Adrenal gland (tissue), 12 donors: ENCODE data around the gene ASB13. TPM values are rescaled to one million over a fixed set of nuclear protein-coding genes. Genes with fewer than 3 reads are reported as not detected.
A peak's percentile ranks its signal among the peaks of the same experiment; 100 is the strongest.

Experiments
- DNase-seq, 7 donors: peaks; one replicate each; pipeline ENCODE4 v3.0.0-alpha.2; 2019 to 2020
- H3K27ac ChIP-seq, 5 donors: fragments of 200-600 bp; sonication (generic) in 4 of 5; 1 replicate in 3 of 5; 2 replicates in 2 of 5; pipeline versions ENCODE4 v1.5.1 to v1.8.0; 2016 to 2020; ENCODE audit warnings: mild to moderate bottlenecking in 1 of 5
- H3K27me3 ChIP-seq: fragments of 200-600 bp; 2 replicates; pipeline ENCODE4 v1.8.0; 2021
- H3K36me3 ChIP-seq, 2 donors: fragments of 200-600 bp; replicated peaks in 1 of 2; 1 replicate in 1 of 2; 2 replicates in 1 of 2; pipeline versions ENCODE4 v1.5.1 to v1.8.0; 2018 to 2022
- H3K4me1 ChIP-seq, 2 donors: fragments of 200-600 bp; replicated peaks in 1 of 2; 1 replicate in 1 of 2; 2 replicates in 1 of 2; pipeline versions ENCODE4 v1.5.1 to v1.8.0; 2018 to 2021
- H3K4me3 ChIP-seq, 4 donors: fragments of 200-600 bp; sonication (generic) in 3 of 4; one replicate each; pipeline ENCODE4 v1.5.1; 2016 to 2018
- H3K9me3 ChIP-seq, 3 donors: fragments of 200-600 bp; sonication (generic) in 1 of 3; replicated peaks in 1 of 3; 1 replicate in 2 of 3; 2 replicates in 1 of 3; pipeline versions ENCODE4 v1.5.1 to v1.8.0; 2016 to 2021
- CTCF ChIP-seq, 6 experiments: fragments of 450-650 bp in 4 of 6; fragments of 200-600 bp in 2 of 6; sonication (generic) in 1 of 6; IDR thresholded peaks; 1 replicate in 5 of 6; 2 replicates in 1 of 6; pipeline versions ENCODE4 v1.5.1 to v1.8.0; 2016 to 2021; ENCODE audit warnings: antibody characterized with exemption in 6 of 6, mild to moderate bottlenecking in 2 of 6, moderate library complexity in 1 of 6
- POLR2A ChIP-seq, 2 donors: fragments of 450-650 bp; IDR thresholded peaks; one replicate each; pipeline ENCODE4 v1.6.1; 2017; ENCODE audit warnings: antibody characterized with exemption in 2 of 2, mild to moderate bottlenecking in 2 of 2, moderate library complexity in 1 of 2
- WGBS, 4 donors: extraction: QIAGEN DNeasy Blood & Tissue Kit in 2 of 4; methylation state at CpG; one replicate each; pipeline versions ENCODE4 v1.1.5 to v1.1.7; 2013 to 2017; 5-methylcytosine and 5-hydroxymethylcytosine counted together
- intact Hi-C, 2 donors: fragments of 100-400 bp; cut with DNase I; formaldehyde crosslinking; loops; one replicate each; pipeline versions ENCODE4 v1.14.1 to v1.15.0; 2022 to 2023
- polyA plus RNA-seq, 3 donors: library from polyadenylated mRNA; stranded (reverse); fragments of 200-250 nt in 2 of 3; fragments of 350-450 nt in 1 of 3; fragmentation: Illumina TruSeq in 1 of 3; extraction: RNeasy Lipid Tissue Mini Kit (QIAGEN cat#74804) in 1 of 3; gene quantifications; one replicate each; pipeline ENCODE4 v1.2.3, GENCODE V29; 2013 to 2014
- total RNA-seq, 9 donors: library from RNA; depleted of rRNA in 4 of 9; stranded (reverse); fragments of >200 nt in 4 of 9; fragments of 120-200 nt in 1 of 9; fragmentation: NEBNext Ultra II Directional in 1 of 9; extraction: Animal tissue kit (Norgen Biotek cat#: 25700) in 1 of 9; gene quantifications; one replicate each; pipeline versions ENCODE4 v1.1.0 to v1.2.4, GENCODE V29; 2013 to 2023
- donor health status: healthy with polysubstance abuse.
- donor health status: Bipolar disorder and iron deficiency.
- donor health status: DM: yes; HTN: yes; CAD: no.
- donor health status: DM: no; HTN: no; CAD: no.
- donor health status: DM: no; HTN: no; CAD: no.
- donor health status: DM: yes; HTN: yes; CAD: no.

ASB13 gene
- total and polyA plus RNA-seq, 12 donors: 24.4 to 65.9 (median 45.9) TPM

GRCh38 chr10:5666841-5667630 lies 641 bp upstream of the ASB13 start:
- intact Hi-C loops: no loop called here
- Histone ChIP-seq H3K4me1 (peaks cover 0 to 40% of the 10 kb centered on the region in 2 donors), H3K36me3 (no peaks in the 10 kb centered on the region), H3K27ac (peak overlapping the region in 1 of 5 donors; percentile 94), H3K4me3 (peak overlapping the region in 2 of 4 donors; percentile 75 to 89), H3K9me3 (no peaks in the 10 kb centered on the region), H3K27me3 (no peaks in the 10 kb centered on the region)
- WGBS, 4 donors: 31 to 35% (median 33%) methylated on average over 15 of the region's 15 CpGs
- TF ChIP-seq CTCF (IDR thresholded peaks at IDR 0.05) (no peak), POLR2A (IDR thresholded peaks at IDR 0.05) (no peak)
- DNase-seq: no peak

- H3K27ac ChIP-seq: peak overlapping the region in 4 of 5 donors; percentile 77 to 94 (median 88)
- no peak for DNase-seq
- intact Hi-C loops: no loop called here
- H3K9me3 ChIP-seq: no peaks in the 10 kb centered on the region
- 17 to 19% (median 18%) methylated on average over 9 of the region's 9 CpGs for WGBS, 4 donors
- no peaks in the 10 kb centered on the region for H3K27me3 ChIP-seq
- no peaks in the 10 kb centered on the region for H3K36me3 ChIP-seq
- H3K4me1 ChIP-seq: peaks cover 0 to 45% of the 10 kb centered on the region in 2 donors
- peak overlapping the region; percentile 54 to 92 (median 82) for H3K4me3 ChIP-seq
- no peak for TF ChIP-seq CTCF (IDR thresholded peaks at IDR 0.05)
- no peak for TF ChIP-seq POLR2A (IDR thresholded peaks at IDR 0.05)
Measured at GRCh38 chr10:5665373-5666007, 905 bp downstream of the ASB13 start.

- peak in 1 of 6 experiments; percentile 12 for TF ChIP-seq CTCF (IDR thresholded peaks at IDR 0.05)
- TF ChIP-seq POLR2A (IDR thresholded peaks at IDR 0.05): no peak
- Histone ChIP-seq H3K4me1 (peaks cover 12 to 61% of the 10 kb centered on the region in 2 donors), H3K27ac (peak overlapping the region in 2 of 5 donors; percentile 40 to 42), H3K27me3 (no peaks in the 10 kb centered on the region), H3K36me3 (no peaks in the 10 kb centered on the region), H3K9me3 (no peaks in the 10 kb centered on the region), H3K4me3 (no peak overlapping the region)
- intact Hi-C loops: no loop called here
- WGBS, 4 donors: 51 to 57% (median 53%) methylated on average over 10 to 12 of the region's 12 CpGs
- DNase-seq: peak in 3 of 7 donors; percentile 31 to 51 (median 34)
Measured at GRCh38 chr10:5663692-5664427, 2.5 kb downstream of the ASB13 start.
